Prostate gland (tissue), 2 donors: ENCODE results near the gene MRPS12.

Source experiments
- POLR2A ChIP-seq: fragments of 450-650 bp; IDR thresholded peaks from one replicate; pipeline ENCODE4 v1.6.1; 2016; ENCODE audit warnings: antibody characterized with exemption, mild to moderate bottlenecking
- POLR2AphosphoS5 ChIP-seq: sonication (generic); formaldehyde crosslinking; IDR thresholded peaks from one replicate; pipeline ENCODE4 v1.6.1; 2017; ENCODE audit warnings: antibody characterized with exemption
- TF ChIP-seq, protein P1 (sequence below), 4 experiments: fragments of 200-600 bp in 2 of 4; fragments of 450-650 bp in 2 of 4; sonication (generic) in 2 of 4; IDR thresholded peaks; 1 replicate in 3 of 4; 2 replicates in 1 of 4; pipeline ENCODE4 v1.5.1; 2016 to 2019; ENCODE audit warnings: antibody characterized with exemption in 4 of 4, mild to moderate bottlenecking in 2 of 4, moderate library complexity in 2 of 4

GRCh38 chr19:38946229-38947010 lies 15.7 kb downstream of the MRPS12 start:
- TF ChIP-seq, protein P1, sequence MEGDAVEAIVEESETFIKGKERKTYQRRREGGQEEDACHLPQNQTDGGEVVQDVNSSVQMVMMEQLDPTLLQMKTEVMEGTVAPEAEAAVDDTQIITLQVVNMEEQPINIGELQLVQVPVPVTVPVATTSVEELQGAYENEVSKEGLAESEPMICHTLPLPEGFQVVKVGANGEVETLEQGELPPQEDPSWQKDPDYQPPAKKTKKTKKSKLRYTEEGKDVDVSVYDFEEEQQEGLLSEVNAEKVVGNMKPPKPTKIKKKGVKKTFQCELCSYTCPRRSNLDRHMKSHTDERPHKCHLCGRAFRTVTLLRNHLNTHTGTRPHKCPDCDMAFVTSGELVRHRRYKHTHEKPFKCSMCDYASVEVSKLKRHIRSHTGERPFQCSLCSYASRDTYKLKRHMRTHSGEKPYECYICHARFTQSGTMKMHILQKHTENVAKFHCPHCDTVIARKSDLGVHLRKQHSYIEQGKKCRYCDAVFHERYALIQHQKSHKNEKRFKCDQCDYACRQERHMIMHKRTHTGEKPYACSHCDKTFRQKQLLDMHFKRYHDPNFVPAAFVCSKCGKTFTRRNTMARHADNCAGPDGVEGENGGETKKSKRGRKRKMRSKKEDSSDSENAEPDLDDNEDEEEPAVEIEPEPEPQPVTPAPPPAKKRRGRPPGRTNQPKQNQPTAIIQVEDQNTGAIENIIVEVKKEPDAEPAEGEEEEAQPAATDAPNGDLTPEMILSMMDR (IDR thresholded peaks at IDR 0.05), result no peak
- TF ChIP-seq POLR2AphosphoS5 (no peak), POLR2A (no peak)
